NCI-H1930 (cell line): ENCODE measurements around the gene AFTPH.
A peak's percentile ranks its signal among the peaks of the same experiment; 100 is the strongest.
"Not testable (repeated sequence)": the region's sequence is repeated elsewhere in the genome, so short reads cannot be mapped to it uniquely, and the experiment has no call there.

Experiments used
- DNase-seq, 2 experiments: peaks; one replicate each; lab custom pipeline; 2025; lab: John Stamatoyannopoulos, UW

AFTPH gene

DNA sequence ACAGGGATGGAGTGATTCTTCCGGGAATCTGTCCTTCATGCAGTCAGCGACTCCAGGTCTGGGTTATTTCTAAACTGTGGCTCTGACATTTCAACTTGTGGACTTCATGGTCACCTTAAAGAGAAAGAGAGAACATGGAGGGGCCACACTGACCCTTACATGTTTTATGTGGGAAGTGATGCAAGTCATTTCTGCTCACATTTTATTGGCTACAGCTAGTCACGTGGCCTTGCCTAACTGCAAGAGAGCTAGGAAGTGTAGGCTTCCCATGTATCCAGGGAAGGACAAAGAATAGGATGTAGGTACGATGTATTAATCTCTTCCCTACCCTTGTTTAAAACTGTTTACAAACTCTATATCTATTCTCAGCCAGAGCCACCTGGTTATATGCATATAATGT, 30.3 kb upstream of the AFTPH start:
- no peak for DNase-seq

DNA sequence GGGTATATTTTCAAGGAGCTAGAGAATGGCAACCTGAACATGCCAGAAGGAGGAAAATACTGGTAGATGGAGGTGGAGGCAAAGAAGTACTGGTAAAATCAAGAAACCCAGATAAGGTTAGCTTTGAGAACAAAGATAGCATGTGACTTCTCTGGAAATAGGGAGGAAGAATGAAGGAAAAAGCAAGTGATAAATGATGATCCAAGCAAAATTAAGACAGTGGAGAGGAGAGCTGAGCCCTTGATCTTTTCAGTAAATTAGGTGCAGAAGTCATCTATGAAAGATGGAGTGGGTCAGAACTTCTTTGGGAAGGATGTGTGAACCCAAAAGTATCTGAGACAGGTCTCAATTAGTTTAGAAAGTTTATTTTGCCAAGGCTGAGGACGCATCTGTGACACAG, 25.7 kb upstream of the AFTPH start:
- no peak for DNase-seq

DNA sequence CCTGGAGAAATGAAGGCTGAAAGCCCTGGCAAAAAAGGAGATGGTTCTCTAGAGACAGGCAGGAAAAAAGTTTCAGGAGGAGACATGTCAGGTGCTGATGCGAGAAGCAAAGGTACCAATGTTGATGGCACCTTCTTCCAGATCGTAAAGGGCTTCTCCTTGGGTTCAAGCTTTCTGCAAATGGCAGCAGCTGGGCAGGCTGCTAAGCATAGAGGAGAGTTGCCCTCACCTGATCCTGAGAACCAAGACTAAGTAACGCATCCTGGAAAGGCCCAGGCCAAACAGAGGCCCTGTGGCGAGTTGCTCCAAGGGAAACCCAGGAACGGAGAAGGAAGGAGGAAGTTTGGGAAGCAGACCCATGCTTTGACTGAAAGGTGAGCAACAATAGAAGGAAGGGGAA, 23.6 kb upstream of the AFTPH start:
- no peak for DNase-seq

GRCh38 chr2:64501946-64502345, 22.2 kb upstream of the AFTPH start:
- no peak for DNase-seq

GRCh38 chr2:64502860-64503259, 21.3 kb upstream of the AFTPH start:
- DNase-seq, result no peak

DNA sequence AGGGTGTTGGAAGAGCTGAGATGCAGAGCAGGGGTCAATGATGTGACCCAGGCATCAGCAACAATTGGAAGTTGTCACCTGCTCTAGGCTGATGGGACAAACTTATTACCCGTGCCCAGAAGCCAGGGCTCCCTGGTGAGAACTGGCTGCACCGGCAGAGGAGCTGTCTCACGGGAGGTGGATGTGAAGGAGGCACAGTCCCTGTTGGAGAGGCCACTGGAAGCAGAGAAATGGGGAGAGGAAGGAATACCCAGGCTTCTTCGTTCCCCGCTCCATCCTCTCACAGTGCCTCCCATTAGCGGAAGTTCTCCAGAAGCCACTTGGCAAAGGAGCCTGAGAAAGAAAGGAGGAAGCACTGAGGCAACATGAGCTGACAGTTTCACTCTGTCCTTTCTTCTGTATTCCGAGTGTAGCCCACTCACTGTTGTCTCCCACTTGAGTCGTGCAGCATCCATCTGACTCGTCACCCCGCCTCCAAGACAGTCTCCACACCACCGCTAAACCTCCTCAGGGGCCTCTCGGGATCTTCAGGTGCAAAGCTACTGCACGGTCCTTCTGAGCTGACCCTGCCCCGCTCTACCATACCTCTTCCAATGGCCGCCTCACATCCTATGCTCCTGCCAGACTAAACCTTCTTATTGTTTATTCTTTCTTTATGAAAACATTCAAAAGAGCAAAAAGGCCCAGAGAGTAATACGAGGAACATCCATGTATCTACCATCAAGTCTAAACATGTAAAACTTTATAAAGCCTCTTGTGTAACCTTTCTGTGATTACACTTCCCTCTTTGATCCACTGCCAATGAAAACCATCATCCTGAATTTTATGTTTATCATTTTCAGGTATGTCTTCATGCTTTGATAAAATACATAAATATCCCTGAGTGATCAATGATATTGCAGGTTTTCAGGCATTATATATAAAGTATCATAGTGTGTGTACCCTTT, 19.1 kb upstream of the AFTPH start:
- no peak for DNase-seq

- DNase-seq, result no peak
Measured at GRCh38 chr2:64506686-64507085, 17.4 kb upstream of the AFTPH start.

DNA sequence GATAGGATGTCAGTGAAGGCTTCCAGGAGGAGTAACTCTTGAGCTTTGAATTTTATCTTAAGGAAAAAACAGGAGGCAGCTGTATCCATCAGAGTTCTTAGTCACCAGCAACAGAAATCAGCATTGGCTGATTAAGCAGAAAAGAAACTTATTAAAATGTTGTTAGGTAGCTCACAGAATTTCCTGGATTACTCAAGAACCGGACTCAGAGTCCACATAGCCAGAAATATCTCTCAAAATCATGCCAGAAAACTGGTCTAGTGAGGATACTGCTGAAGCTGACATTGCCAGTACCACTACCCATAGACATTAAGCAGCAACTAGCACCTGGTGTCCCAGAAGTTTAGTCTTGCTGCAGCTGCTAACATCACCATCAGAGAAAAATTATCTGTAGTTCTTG, 10.1 kb upstream of the AFTPH start:
- DNase-seq, result no peak

DNA sequence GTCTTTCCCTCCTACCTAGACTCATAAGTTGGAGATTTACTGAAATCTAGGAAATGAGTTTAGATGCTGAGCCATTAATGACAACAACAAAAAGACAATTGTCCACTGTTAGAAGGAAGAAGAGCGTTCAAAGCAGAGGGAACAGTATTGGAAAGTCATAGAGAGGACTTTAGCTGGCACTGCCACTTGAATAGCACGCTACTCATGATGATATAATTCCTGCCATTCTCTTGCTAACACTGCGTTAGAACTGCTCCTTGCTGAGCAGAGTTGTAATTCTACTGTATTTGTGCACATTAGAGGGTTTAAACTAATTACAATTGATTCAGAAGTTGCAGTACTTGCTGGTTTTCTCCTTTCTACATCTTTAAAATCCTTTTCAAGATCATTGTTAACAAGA, 9.0 kb upstream of the AFTPH start:
- no peak for DNase-seq

GRCh38 chr2:64516651-64517510, 7.2 kb upstream of the AFTPH start:
- no peak for DNase-seq

- DNase-seq, result no peak
Measured at GRCh38 chr2:64517511-64517884, 6.6 kb upstream of the AFTPH start.

GRCh38 chr2:64522843-64523428, 1.2 kb upstream of the AFTPH start:
- DNase-seq, result peak; percentile 88 to 89

DNA sequence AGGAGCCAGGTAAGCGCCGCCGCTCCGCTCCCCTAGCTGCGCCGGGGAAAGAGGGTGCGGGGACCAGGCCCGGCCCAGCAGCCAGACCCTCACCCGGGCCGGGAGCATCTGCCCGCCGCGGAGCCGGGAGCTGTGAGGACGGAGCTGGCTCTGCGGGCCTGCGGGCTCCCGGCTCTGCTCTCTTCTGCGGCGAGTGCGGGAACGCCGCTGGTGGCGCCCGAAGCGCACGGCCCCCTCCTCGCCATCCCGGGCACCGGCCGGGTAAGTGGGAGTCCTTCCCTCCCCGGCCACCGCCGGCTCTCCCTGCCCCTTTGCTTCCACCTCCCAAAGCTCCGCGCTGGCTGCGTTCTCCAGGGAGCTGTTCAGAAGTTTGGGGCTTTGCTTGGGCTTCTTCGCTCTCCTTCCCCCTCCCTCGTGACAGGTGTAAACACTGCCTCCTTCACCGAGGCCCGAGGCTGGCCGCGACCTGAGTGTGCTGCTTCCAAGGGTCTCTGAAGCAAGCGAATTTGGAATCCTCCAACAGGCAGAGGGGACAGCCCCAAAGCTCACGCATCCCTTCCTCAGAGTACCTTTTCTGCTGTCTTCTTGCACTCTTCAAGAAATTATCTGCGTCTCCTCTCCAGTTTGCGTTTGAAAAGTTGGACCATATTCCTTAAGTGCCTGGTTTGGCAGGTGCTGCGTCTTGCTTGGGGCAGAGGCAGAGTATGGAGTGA, 632 bp downstream of the AFTPH start:
- no peak for DNase-seq

DNA sequence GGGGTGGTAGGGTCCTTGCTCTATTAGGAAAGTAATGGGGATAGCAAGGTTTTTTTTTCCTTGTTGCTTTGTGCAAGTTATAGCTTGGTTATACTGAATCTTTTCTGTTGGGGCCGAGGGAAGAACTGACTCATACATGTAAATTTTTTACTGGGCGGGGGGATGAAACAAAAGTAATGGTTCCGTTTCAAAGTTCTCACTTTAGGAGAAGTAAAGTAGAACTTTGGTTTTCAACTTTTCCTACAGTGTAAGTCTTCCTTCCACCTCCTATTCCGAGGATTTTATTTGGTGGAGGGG, 1.1 kb downstream of the AFTPH start:
- DNase-seq, result no peak

DNA sequence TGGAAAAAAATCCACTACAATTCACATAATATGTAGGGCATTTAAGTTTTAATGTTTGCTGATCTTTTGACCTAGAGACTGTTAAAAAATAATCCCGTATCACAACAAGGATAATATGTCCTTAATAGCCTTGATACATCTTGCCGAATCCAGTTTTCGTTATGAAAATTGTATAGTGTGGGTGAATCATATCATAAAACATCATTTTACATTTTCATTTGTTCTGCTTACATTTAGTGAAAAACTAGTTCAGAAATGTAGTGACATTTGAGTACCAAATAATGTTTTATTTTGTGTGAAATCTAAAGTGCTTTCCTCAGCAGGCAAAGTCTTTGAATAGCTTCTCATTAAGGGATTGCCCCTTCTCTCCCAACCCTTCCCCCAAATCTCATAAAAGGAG, 1.9 kb downstream of the AFTPH start:
- DNase-seq, result no peak

DNA sequence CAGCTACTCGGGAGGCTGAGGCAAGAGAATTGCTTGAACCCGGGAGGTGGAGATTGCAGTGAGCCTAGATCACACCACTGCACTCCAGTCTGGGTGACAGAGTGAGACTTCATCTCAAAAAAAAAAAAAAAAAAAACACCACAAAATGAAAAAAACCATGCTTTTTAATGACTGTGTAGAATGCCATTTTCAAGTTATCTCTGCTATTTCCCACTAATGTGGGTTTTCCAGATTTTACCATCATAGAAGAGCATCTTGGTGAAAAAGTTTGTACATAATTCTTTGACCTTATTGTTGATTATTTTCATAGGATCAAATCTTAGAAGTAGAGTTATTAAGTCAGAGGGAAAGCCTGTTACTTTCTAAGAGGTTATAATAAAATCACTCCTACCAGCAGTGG, 6.8 kb downstream of the AFTPH start:
- DNase-seq, result not testable (repeated sequence)

DNA sequence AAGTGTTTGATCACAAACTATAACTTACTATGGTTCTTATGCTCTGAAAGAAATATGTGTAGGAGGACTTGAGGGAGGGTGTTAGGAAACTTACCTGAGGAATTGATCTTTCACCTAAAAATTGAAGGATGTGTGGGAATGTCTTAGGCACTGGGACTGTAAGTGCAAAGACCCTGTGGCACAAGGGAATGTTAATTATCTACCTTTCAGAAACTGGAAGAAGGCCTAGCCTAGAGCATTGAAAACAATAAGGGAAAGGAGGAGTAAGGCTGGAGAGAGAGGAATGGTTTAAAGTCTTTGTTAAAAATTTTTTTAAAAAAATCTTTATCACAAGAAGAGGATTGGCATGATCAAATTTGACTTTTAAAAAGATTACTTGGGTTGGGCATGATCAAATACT, 7.9 kb downstream of the AFTPH start:
- DNase-seq, result no peak

DNA sequence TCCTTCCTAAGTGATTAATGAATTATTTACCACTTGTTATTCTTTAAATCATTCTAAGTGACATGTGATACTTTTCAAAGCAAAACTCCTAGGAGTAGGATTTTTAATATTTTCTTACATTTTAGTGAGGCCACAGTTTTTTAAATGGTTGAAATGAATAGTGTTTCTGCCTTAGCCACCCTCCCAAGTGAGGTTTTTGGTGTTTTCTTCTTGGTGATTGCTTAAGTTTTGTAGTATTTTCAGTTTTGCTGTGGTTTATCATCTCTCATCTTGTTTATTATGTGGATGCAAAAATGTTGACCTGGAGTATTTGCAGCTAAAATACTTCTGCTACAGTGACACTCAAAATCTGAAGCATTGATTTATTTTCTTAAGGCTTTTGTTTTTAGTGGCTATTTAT, 9.8 kb downstream of the AFTPH start:
- no peak for DNase-seq

- DNase-seq, result no peak
Measured at GRCh38 chr2:64534363-64534762, 10.2 kb downstream of the AFTPH start.

- no peak for DNase-seq
Measured at GRCh38 chr2:64535024-64535423, 10.9 kb downstream of the AFTPH start.

DNA sequence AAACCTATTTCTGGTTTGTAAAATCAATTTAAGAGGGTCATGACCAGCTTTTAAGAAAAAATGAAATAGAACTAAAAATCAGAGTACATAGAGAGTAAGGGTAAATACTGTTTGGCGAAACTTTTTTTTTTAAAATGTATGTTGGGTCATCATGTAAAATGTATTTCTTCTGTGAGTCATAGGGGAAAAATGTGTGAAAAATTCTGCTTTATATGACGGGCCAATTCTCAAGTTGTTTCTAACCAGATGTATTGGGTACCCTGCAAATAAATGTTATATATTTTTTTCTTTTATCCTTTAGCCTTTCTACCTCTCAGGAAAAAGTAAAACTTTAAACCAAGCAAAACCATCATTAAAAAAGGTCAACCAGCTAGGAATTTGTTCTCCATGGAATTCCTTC, 13.9 kb downstream of the AFTPH start:
- DNase-seq, result no peak

- no peak for DNase-seq
Measured at GRCh38 chr2:64538764-64539433, 14.8 kb downstream of the AFTPH start.
